Measurements from ENCODE around the gene WDR70.

DNA sequence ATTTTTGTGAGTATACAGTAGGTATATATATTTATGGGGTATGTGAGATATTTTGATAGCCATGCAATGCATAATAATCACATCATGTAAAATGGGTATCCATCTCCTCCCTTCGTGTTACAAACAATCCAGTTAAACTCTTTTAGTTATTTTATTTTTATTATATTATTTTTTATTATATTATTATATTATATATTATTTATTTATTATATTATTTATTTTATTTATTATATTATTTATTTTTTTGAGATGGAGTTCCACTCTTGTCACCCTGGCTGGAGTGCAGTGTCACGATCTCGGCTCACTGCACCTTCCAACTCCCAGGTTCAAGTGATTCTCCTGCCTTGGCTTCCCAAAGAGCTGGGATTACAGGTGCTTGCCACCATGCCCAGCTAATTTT is 138.6 kb downstream of the WDR70 start:
- TF ChIP-seq, protein P1, sequence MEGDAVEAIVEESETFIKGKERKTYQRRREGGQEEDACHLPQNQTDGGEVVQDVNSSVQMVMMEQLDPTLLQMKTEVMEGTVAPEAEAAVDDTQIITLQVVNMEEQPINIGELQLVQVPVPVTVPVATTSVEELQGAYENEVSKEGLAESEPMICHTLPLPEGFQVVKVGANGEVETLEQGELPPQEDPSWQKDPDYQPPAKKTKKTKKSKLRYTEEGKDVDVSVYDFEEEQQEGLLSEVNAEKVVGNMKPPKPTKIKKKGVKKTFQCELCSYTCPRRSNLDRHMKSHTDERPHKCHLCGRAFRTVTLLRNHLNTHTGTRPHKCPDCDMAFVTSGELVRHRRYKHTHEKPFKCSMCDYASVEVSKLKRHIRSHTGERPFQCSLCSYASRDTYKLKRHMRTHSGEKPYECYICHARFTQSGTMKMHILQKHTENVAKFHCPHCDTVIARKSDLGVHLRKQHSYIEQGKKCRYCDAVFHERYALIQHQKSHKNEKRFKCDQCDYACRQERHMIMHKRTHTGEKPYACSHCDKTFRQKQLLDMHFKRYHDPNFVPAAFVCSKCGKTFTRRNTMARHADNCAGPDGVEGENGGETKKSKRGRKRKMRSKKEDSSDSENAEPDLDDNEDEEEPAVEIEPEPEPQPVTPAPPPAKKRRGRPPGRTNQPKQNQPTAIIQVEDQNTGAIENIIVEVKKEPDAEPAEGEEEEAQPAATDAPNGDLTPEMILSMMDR (conservative IDR thresholded peaks at IDR 0.05; ENCODE audit: low read depth, low read length): no peak
- TF ChIP-seq EZH2 (IDR thresholded peaks at IDR 0.05; ENCODE audit: borderline replicate concordance, low read depth, low read length, poor library complexity, severe bottlenecking): no peak
